ENCODE measurements around the gene GNB1L. TPM values are rescaled to one million over a fixed set of nuclear protein-coding genes. Genes with fewer than 3 reads are reported as not detected.

Gene GNB1L
- total and polyA plus RNA-seq, 4 donors = 4.3 to 12.6 (median 4.8) TPM

- Histone ChIP-seq H3K27ac (ENCODE audit: low read depth in 1 of 2, low read length in 2 of 2) (no peak overlapping the region), H3K4me3 (ENCODE audit: low read length in 2 of 2) (no peak overlapping the region), H3K4me1 (ENCODE audit: control insufficient read depth in 1 of 2, insufficient read depth in 2 of 2, low read length in 2 of 2) (no peaks in the 10 kb centered on the region), H3K36me3 (ENCODE audit: control insufficient read depth in 1 of 2, insufficient read depth in 2 of 2, low read length in 1 of 2) (no peaks in the 10 kb centered on the region), H3K9me3 (ENCODE audit: control insufficient read depth, low read length) (no peaks in the 10 kb centered on the region), H3K27me3 (ENCODE audit: control insufficient read depth in 1 of 2, insufficient read depth in 2 of 2, low read length in 1 of 2) (no peaks in the 10 kb centered on the region)
- peak in 1 of 2 donors; percentile 51 for DNase-seq
- ATAC-seq (ENCODE audit: low FRiP score) = no peak
- 95 to 96% methylated on average over 12 of the region's 12 CpGs for WGBS, 2 donors
- intact Hi-C loops (cut with DNase I) = no loop called here
Measured at GRCh38 chr22:19869497-19870152, 15.0 kb upstream of the GNB1L start.

- intact Hi-C loops (cut with DNase I) = no loop called here
- no peak overlapping the region for H3K4me3 ChIP-seq (ENCODE audit: low read length in 2 of 2)
- no peaks in the 10 kb centered on the region for H3K4me1 ChIP-seq (ENCODE audit: control insufficient read depth in 1 of 2, insufficient read depth in 2 of 2, low read length in 2 of 2)
- H3K36me3 ChIP-seq (ENCODE audit: control insufficient read depth in 1 of 2, insufficient read depth in 2 of 2, low read length in 1 of 2) = no peaks in the 10 kb centered on the region
- peak; percentile 41 to 62 for DNase-seq
- ATAC-seq (ENCODE audit: low FRiP score) = no peak
- 85 to 87% methylated on average over 23 of the region's 23 CpGs for WGBS, 2 donors
- H3K27ac ChIP-seq (ENCODE audit: low read depth in 1 of 2, low read length in 2 of 2) = no peak overlapping the region
- no peaks in the 10 kb centered on the region for H3K27me3 ChIP-seq (ENCODE audit: control insufficient read depth in 1 of 2, insufficient read depth in 2 of 2, low read length in 1 of 2)
- H3K9me3 ChIP-seq (ENCODE audit: control insufficient read depth, low read length) = no peaks in the 10 kb centered on the region
Measured at GRCh38 chr22:19868773-19869471, 14.2 kb upstream of the GNB1L start.

GRCh38 chr22:19868333-19868732, 13.7 kb upstream of the GNB1L start:
- H3K4me1 ChIP-seq (ENCODE audit: control insufficient read depth in 1 of 2, insufficient read depth in 2 of 2, low read length in 2 of 2) = no peaks in the 10 kb centered on the region
- no peak overlapping the region for H3K27ac ChIP-seq (ENCODE audit: low read depth in 1 of 2, low read length in 2 of 2)
- DNase-seq (peak; percentile 9 to 27), ATAC-seq (ENCODE audit: low FRiP score) (no peak)
- no peaks in the 10 kb centered on the region for H3K27me3 ChIP-seq (ENCODE audit: control insufficient read depth in 1 of 2, insufficient read depth in 2 of 2, low read length in 1 of 2)
- intact Hi-C loops (cut with DNase I) = no loop called here
- no peak overlapping the region for H3K4me3 ChIP-seq (ENCODE audit: low read length in 2 of 2)
- no peaks in the 10 kb centered on the region for H3K9me3 ChIP-seq (ENCODE audit: control insufficient read depth, low read length)
- 93 to 94% methylated on average over 3 of the region's 3 CpGs for whole genome bisulfite sequencing, 2 donors
- no peaks in the 10 kb centered on the region for H3K36me3 ChIP-seq (ENCODE audit: control insufficient read depth in 1 of 2, insufficient read depth in 2 of 2, low read length in 1 of 2)

GRCh38 chr22:19867617-19868016, 12.9 kb upstream of the GNB1L start:
- no peaks in the 10 kb centered on the region for H3K36me3 ChIP-seq (ENCODE audit: control insufficient read depth in 1 of 2, insufficient read depth in 2 of 2, low read length in 1 of 2)
- H3K9me3 ChIP-seq (ENCODE audit: control insufficient read depth, low read length) = no peaks in the 10 kb centered on the region
- H3K4me3 ChIP-seq (ENCODE audit: low read length in 2 of 2) = no peak overlapping the region
- ATAC-seq (ENCODE audit: low FRiP score) (no peak), DNase-seq (peak; percentile 16 to 30)
- no peak overlapping the region for H3K27ac ChIP-seq (ENCODE audit: low read depth in 1 of 2, low read length in 2 of 2)
- H3K4me1 ChIP-seq (ENCODE audit: control insufficient read depth in 1 of 2, insufficient read depth in 2 of 2, low read length in 2 of 2) = no peaks in the 10 kb centered on the region
- no peaks in the 10 kb centered on the region for H3K27me3 ChIP-seq (ENCODE audit: control insufficient read depth in 1 of 2, insufficient read depth in 2 of 2, low read length in 1 of 2)
- 87 to 95% methylated on average over 6 to 7 of the region's 7 CpGs for WGBS, 2 donors
- intact Hi-C loops (cut with DNase I) = no loop called here

- ATAC-seq (ENCODE audit: low FRiP score) (no peak), DNase-seq (no peak)
- Histone ChIP-seq H3K27ac (ENCODE audit: low read depth in 1 of 2, low read length in 2 of 2) (no peak overlapping the region), H3K4me1 (ENCODE audit: control insufficient read depth in 1 of 2, insufficient read depth in 2 of 2, low read length in 2 of 2) (no peaks in the 10 kb centered on the region), H3K9me3 (ENCODE audit: control insufficient read depth, low read length) (no peaks in the 10 kb centered on the region), H3K4me3 (ENCODE audit: low read length in 2 of 2) (no peak overlapping the region), H3K36me3 (ENCODE audit: control insufficient read depth in 1 of 2, insufficient read depth in 2 of 2, low read length in 1 of 2) (no peaks in the 10 kb centered on the region), H3K27me3 (ENCODE audit: control insufficient read depth in 1 of 2, insufficient read depth in 2 of 2, low read length in 1 of 2) (no peaks in the 10 kb centered on the region)
- intact Hi-C loops (cut with DNase I) = no loop called here
- WGBS, 2 donors = 90 to 91% methylated on average over 3 of the region's 3 CpGs
Measured at GRCh38 chr22:19866665-19867009, 12.0 kb upstream of the GNB1L start.

GRCh38 chr22:19865141-19865829, 10.6 kb upstream of the GNB1L start:
- H3K27ac ChIP-seq (ENCODE audit: low read depth in 1 of 2, low read length in 2 of 2) = no peak overlapping the region
- intact Hi-C loops (cut with DNase I) = no loop called here
- H3K27me3 ChIP-seq (ENCODE audit: control insufficient read depth in 1 of 2, insufficient read depth in 2 of 2, low read length in 1 of 2) = no peaks in the 10 kb centered on the region
- ATAC-seq (ENCODE audit: low FRiP score) (no peak), DNase-seq (peak in 1 of 2 donors; percentile 13)
- H3K4me1 ChIP-seq (ENCODE audit: control insufficient read depth in 1 of 2, insufficient read depth in 2 of 2, low read length in 2 of 2) = no peaks in the 10 kb centered on the region
- WGBS, 2 donors = 81% methylated on average over 12 of the region's 12 CpGs
- no peaks in the 10 kb centered on the region for H3K9me3 ChIP-seq (ENCODE audit: control insufficient read depth, low read length)
- H3K36me3 ChIP-seq (ENCODE audit: control insufficient read depth in 1 of 2, insufficient read depth in 2 of 2, low read length in 1 of 2) = no peaks in the 10 kb centered on the region
- H3K4me3 ChIP-seq (ENCODE audit: low read length in 2 of 2) = no peak overlapping the region

GRCh38 chr22:19864538-19865106, 9.9 kb upstream of the GNB1L start:
- Histone ChIP-seq H3K27me3 (ENCODE audit: control insufficient read depth in 1 of 2, insufficient read depth in 2 of 2, low read length in 1 of 2) (no peaks in the 10 kb centered on the region), H3K4me3 (ENCODE audit: low read length in 2 of 2) (no peak overlapping the region), H3K4me1 (ENCODE audit: control insufficient read depth in 1 of 2, insufficient read depth in 2 of 2, low read length in 2 of 2) (no peaks in the 10 kb centered on the region), H3K36me3 (ENCODE audit: control insufficient read depth in 1 of 2, insufficient read depth in 2 of 2, low read length in 1 of 2) (no peaks in the 10 kb centered on the region), H3K9me3 (ENCODE audit: control insufficient read depth, low read length) (no peaks in the 10 kb centered on the region), H3K27ac (ENCODE audit: low read depth in 1 of 2, low read length in 2 of 2) (no peak overlapping the region)
- DNase-seq = no peak
- intact Hi-C loops (cut with DNase I) = no loop called here
- no peak for ATAC-seq (ENCODE audit: low FRiP score)
- 93% methylated on average over 5 of the region's 5 CpGs for WGBS, 2 donors

GRCh38 chr22:19863571-19863970, 8.9 kb upstream of the GNB1L start:
- Histone ChIP-seq H3K4me1 (ENCODE audit: control insufficient read depth in 1 of 2, insufficient read depth in 2 of 2, low read length in 2 of 2) (no peaks in the 10 kb centered on the region), H3K9me3 (ENCODE audit: control insufficient read depth, low read length) (no peaks in the 10 kb centered on the region), H3K4me3 (ENCODE audit: low read length in 2 of 2) (no peak overlapping the region), H3K27ac (ENCODE audit: low read depth in 1 of 2, low read length in 2 of 2) (no peak overlapping the region), H3K27me3 (ENCODE audit: control insufficient read depth in 1 of 2, insufficient read depth in 2 of 2, low read length in 1 of 2) (no peaks in the 10 kb centered on the region), H3K36me3 (ENCODE audit: control insufficient read depth in 1 of 2, insufficient read depth in 2 of 2, low read length in 1 of 2) (no peaks in the 10 kb centered on the region)
- intact Hi-C loops (cut with DNase I) = no loop called here
- WGBS, 2 donors = 93 to 95% methylated on average over 5 of the region's 5 CpGs
- no peak for DNase-seq
- ATAC-seq (ENCODE audit: low FRiP score) = no peak

Measured in aorta (tissue), 5 donors.